DMS53 treated with DMSO at 0.1 percent for 48 hours (cell line): ENCODE measurements around the gene HOATZ.

Experiments used
- DNase-seq: peaks from one replicate; lab custom pipeline; 2025; ENCODE audit not compliant: unreplicated experiment; lab: John Stamatoyannopoulos, UW

HOATZ gene

DNA sequence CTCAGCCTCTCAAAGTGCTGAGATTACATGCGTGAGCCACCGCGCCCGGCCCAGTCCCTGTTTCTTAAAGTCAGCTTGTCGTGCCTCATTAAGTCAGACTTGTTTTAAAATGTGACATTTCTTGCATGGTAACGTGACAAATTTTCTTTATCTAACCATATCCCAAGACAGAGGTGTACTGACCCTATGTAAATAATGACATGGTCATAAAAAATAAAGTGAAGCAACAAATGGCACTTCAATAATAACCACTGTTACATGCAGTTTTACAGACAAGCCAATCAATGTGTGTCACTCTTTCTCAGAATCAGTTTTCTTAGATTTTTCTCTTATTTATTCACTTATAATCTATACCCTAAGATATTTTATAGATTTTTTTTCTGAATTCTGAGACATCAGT lies 61.2 kb downstream of the HOATZ start:
- DNase-seq: no peak

DNA sequence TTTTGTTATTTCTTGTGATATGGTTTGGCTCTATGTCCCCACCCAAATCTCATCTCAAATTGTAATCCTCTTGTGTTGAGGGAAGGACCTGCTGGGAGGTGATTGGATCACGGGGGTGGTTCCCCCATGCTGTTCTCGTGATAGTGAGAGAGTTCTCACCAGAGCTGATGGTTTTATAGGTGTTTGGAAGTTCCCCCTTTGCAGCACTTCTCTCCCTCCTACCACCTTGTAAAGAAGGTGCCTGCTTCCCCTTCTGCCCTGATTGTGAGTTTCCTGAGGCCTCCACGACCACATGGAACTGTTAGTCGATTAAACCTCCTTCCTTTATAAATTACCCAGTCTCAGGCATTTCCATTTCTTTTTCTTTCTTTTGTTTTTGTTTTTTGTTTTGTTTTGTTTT lies 63.2 kb downstream of the HOATZ start:
- DNase-seq: no peak

DNA sequence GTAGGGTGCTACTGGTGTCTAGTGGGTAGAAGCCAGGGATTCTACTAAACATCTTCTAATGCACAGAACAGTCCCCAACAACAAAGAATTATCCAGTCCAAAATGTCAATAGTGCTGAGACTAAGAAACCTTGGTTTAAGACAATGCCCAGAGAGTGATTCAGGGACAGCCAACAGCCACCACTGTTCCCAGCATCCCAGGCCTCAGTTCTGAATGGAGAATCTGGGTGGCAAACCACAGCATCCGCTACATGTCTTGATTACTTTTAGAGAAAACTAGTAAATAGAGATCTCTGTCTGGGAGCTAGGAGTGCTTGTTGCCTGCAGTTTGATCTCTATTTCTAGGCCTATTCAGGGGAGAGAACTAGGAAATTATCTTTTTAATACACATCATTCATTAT lies 66.8 kb downstream of the HOATZ start:
- DNase-seq: no peak

DNA sequence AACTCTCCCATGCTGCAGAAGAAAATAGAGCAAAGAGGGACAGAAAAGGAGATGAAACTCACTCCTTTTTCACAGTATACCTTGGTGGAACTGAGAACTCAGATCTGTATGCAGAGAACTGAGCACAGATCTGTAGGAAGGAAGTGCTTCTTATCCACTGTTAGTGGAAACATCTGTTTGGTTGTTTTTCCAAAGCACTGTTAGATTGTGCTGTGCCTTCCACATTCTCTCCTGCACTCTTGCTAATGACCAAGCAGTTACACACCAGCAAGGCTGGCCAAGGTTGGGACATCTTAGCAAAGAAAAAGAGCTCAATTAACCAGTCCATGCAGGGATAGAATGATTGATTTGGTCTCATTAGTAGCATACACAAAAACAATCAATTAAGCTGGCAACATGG lies 67.6 kb downstream of the HOATZ start:
- no peak for DNase-seq

DNA sequence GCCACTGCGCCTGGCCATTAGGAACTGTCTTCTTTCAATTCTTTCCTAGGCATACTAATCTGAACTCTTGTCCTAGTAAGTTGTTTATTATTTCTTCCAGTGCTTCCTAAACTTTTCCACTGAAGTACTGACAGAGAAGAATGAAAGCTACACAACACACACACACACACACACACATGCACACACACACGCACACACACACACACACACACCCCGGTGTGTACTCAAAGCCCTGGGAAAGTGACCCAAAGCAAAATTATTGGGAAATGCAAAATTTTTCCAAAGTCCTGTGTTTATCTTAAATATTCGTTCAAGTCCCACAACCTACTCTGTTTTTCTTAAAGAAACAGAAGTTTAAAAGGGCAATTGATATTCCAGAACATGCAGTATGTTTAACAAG lies 68.3 kb downstream of the HOATZ start:
- no peak for DNase-seq

DNA sequence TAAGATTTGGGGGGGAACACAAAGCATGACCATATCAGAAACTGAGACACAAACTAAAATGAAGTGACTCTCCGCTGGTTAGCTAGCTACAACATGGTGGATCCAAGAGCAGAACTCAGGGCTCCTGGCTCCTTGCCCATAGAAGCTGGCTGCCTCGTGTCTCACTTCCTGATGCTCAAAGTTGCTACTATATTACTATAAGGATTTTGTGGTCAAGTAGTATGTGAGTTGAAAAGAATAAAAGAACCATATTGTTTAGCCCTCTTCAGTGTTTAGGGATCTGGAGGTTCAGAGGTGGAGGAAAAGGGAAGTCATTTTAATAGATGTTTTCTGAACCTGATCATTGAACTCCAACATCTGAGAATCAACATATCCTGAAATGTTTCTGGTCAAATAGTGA lies 70.8 kb downstream of the HOATZ start:
- no peak for DNase-seq

DNA sequence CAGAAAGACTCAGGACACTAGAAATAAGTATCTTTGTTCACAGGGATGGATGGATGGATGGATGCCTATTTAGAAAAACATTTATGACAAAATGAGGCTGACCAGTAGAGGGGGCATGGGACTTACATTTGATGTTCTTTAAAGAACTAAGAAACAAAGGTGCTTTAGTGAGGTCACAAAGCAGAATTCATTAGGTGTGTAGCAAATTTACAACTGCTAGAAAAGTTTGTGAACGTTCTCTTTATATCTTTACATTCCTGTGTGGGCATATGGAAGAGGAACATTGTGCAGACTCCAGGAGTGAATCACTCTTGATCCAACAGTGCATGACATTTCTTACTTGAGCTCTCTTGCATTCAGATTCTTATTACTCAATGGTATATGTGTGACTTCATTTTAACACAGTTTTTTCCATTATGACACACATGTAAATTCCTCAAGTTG lies 71.8 kb downstream of the HOATZ start:
- DNase-seq: peak; percentile 37
